PC-9 (cell line): ENCODE measurements around the gene DPEP3. TPM values are rescaled to one million over a fixed set of nuclear protein-coding genes. Genes with fewer than 3 reads are reported as not detected.
A peak's percentile ranks its signal among the peaks of the same experiment; 100 is the strongest.
"Not testable (repeated sequence)": the region's sequence is repeated elsewhere in the genome, so short reads cannot be mapped to it uniquely, and the experiment has no call there.

ENCODE experiments used
- BruUV-seq: library from RNA; stranded (reverse); fragments of 400-500 nt; replicated peaks from 2 replicates; lab custom pipeline; 2021; lab: Mats Ljungman, UMichigan
- CTCF ChIA-PET: fragments of 300-600 bp; sonication (Branson Sonifier 250); formaldehyde crosslinking; loops from one replicate; lab custom pipeline; 2022; ENCODE audit warnings: antibody characterized with exemption; lab: Charles Lee
- POLR2A ChIA-PET: fragments of 300-600 bp; sonication (Branson Sonifier 250); formaldehyde crosslinking; loops from one replicate; lab custom pipeline; 2022; ENCODE audit warnings: antibody characterized with exemption; ENCODE audit not compliant: unreplicated experiment; lab: Charles Lee
- DNase-seq, 2 experiments: peaks; one replicate each; pipeline versions ENCODE4 v3.0.0 to v3.0.0-alpha.2; 2015 to 2022; ENCODE audit warnings: mixed read lengths in 1 of 2
- H2AFZ ChIP-seq: fragments of 200-600 bp; sonication (generic); 2 replicates; pipeline ENCODE4 v1.8.1; 2017; ENCODE audit warnings: antibody characterized with exemption
- H3F3A ChIP-seq: fragments of 200-600 bp; sonication (generic); 2 replicates; pipeline ENCODE4 v1.8.1; 2017; ENCODE audit warnings: antibody characterized with exemption, mild to moderate bottlenecking, low read depth; ENCODE audit not compliant: insufficient read depth
- H3K27ac ChIP-seq: fragments of 200-600 bp; sonication (generic); 2 replicates; pipeline ENCODE4 v1.6.1; 2016; ENCODE audit warnings: mixed run types
- H3K27me3 ChIP-seq: fragments of 200-600 bp; sonication (generic); 2 replicates; pipeline ENCODE4 v1.6.1; 2016; ENCODE audit warnings: low read depth, mixed run types; ENCODE audit not compliant: insufficient read depth
- H3K36me3 ChIP-seq: fragments of 200-600 bp; sonication (generic); 2 replicates; pipeline ENCODE4 v1.6.1; 2016; ENCODE audit warnings: low read depth, mixed run types
- H3K4me1 ChIP-seq: fragments of 200-600 bp; sonication (generic); replicated peaks from 2 replicates; pipeline ENCODE4 v1.6.1; 2016; ENCODE audit warnings: mixed run types; ENCODE audit not compliant: insufficient read depth
- H3K4me2 ChIP-seq: fragments of 200-600 bp; sonication (generic); 2 replicates; pipeline ENCODE4 v1.6.1; 2017; ENCODE audit warnings: mixed run types
- H3K4me3 ChIP-seq: fragments of 200-600 bp; sonication (generic); 2 replicates; pipeline ENCODE4 v1.6.1; 2016; ENCODE audit warnings: mixed run types
- H3K79me2 ChIP-seq: fragments of 200-600 bp; sonication (generic); 2 replicates; pipeline ENCODE4 v1.6.1; 2017; ENCODE audit warnings: low read depth, mixed run types
- H3K9me2 ChIP-seq: fragments of 200-600 bp; sonication (generic); 2 replicates; pipeline ENCODE4 v1.8.1; 2017; ENCODE audit warnings: mild to moderate bottlenecking; ENCODE audit not compliant: insufficient read depth
- H3K9me3 ChIP-seq: fragments of 200-600 bp; sonication (generic); 2 replicates; pipeline ENCODE4 v1.8.1; 2016; ENCODE audit warnings: low read depth; ENCODE audit not compliant: insufficient read depth
- H4K20me1 ChIP-seq: fragments of 200-600 bp; sonication (generic); 2 replicates; pipeline ENCODE4 v1.8.1; 2017; ENCODE audit not compliant: insufficient read depth
- EZH2 ChIP-seq: fragments of 200-600 bp; sonication (generic); IDR thresholded peaks from 2 replicates; pipeline ENCODE4 v1.8.0; 2017; ENCODE audit warnings: antibody characterized with exemption, low read depth
- intact Hi-C: fragments of 100-400 bp; cut with micrococcal nuclease; formaldehyde crosslinking; loops from one replicate; pipeline ENCODE4 v1.10.0; 2022; ENCODE audit not compliant: unreplicated experiment
- total RNA-seq: library from RNA; stranded (reverse); gene quantifications from 2 replicates; pipeline ENCODE4 v1.2.3, GENCODE V29; 2021
- TF ChIP-seq, protein P1 (sequence below): fragments of 200-600 bp; sonication (generic); conservative IDR thresholded peaks from 2 replicates; pipeline ENCODE4 v1.6.1; 2017; ENCODE audit warnings: mixed run types, antibody characterized with exemption, mild to moderate bottlenecking, moderate library complexity

The DPEP3 gene
- total RNA-seq, 1 experiment from 2014 or later, result not detected

DNA sequence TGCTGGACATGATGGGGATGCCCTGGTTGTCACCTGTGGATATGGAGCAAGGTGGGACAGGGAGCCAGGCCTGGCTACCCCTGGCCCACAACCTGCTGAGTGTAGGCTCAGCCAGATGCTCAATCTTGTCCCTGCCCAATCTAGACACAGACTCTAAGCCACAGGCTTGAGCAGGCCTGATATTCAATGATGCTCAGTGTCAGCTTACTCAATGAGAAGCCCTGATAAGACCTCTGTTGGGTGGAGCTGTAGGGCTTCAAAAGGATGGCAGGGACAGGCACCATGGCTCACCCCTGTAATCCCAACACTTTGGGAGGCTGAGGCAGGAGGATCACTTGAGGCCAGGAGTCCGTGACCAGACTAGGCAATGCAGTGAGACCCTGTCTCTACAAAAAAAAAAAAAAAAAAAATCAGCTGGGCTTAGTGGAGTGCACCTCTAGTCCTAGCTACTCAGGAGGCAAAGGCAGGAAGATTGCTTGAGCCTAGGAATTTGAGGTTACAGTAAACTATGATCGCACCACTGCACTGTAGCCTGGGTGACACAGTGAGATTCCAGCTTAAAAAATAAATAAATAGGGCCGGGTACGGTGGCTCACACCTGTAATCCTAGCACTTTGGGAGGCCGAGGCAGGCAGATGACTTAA, 39.7 kb downstream of the DPEP3 start:
- H2AFZ ChIP-seq, result no peak overlapping the region
- H3K79me2 ChIP-seq, result peaks cover 18% of the 10 kb centered on the region
- intact Hi-C loops, result loop anchor here (10.0 kb wide), 1 partner anchor 104 kb away; no protein-coding TSS in a partner anchor
- H3K4me3 ChIP-seq, result no peak overlapping the region
- no peaks in the 10 kb centered on the region for H3K36me3 ChIP-seq
- CTCF ChIA-PET, result interaction anchor here (0.7 kb wide), 1 partner anchor 75 kb away, joined by 6 read pairs; no protein-coding TSS in a partner anchor
- TF ChIP-seq EZH2, result no peak
- TF ChIP-seq, protein P1, sequence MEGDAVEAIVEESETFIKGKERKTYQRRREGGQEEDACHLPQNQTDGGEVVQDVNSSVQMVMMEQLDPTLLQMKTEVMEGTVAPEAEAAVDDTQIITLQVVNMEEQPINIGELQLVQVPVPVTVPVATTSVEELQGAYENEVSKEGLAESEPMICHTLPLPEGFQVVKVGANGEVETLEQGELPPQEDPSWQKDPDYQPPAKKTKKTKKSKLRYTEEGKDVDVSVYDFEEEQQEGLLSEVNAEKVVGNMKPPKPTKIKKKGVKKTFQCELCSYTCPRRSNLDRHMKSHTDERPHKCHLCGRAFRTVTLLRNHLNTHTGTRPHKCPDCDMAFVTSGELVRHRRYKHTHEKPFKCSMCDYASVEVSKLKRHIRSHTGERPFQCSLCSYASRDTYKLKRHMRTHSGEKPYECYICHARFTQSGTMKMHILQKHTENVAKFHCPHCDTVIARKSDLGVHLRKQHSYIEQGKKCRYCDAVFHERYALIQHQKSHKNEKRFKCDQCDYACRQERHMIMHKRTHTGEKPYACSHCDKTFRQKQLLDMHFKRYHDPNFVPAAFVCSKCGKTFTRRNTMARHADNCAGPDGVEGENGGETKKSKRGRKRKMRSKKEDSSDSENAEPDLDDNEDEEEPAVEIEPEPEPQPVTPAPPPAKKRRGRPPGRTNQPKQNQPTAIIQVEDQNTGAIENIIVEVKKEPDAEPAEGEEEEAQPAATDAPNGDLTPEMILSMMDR, result no peak
- H3K9me2 ChIP-seq, result no peaks in the 10 kb centered on the region
- H3K9me3 ChIP-seq, result no peaks in the 10 kb centered on the region
- no peak for DNase-seq
- H3K4me1 ChIP-seq, result peaks cover 6% of the 10 kb centered on the region; the same call in 1 of the 2 replicates
- no peaks in the 10 kb centered on the region for H3K27me3 ChIP-seq
- no peak overlapping the region for H3K27ac ChIP-seq
- H3F3A ChIP-seq, result peaks cover 20% of the 10 kb centered on the region
- no peak overlapping the region for H3K4me2 ChIP-seq
- POLR2A ChIA-PET, result interaction anchor here (0.6 to 1.2 kb wide), 3 partner anchors 26 to 125 kb away, joined by 4 to 28 read pairs (median 5); no protein-coding TSS in a partner anchor
- BruUV-seq, result no TSS peak
- peaks cover 14% of the 10 kb centered on the region for H4K20me1 ChIP-seq

DNA sequence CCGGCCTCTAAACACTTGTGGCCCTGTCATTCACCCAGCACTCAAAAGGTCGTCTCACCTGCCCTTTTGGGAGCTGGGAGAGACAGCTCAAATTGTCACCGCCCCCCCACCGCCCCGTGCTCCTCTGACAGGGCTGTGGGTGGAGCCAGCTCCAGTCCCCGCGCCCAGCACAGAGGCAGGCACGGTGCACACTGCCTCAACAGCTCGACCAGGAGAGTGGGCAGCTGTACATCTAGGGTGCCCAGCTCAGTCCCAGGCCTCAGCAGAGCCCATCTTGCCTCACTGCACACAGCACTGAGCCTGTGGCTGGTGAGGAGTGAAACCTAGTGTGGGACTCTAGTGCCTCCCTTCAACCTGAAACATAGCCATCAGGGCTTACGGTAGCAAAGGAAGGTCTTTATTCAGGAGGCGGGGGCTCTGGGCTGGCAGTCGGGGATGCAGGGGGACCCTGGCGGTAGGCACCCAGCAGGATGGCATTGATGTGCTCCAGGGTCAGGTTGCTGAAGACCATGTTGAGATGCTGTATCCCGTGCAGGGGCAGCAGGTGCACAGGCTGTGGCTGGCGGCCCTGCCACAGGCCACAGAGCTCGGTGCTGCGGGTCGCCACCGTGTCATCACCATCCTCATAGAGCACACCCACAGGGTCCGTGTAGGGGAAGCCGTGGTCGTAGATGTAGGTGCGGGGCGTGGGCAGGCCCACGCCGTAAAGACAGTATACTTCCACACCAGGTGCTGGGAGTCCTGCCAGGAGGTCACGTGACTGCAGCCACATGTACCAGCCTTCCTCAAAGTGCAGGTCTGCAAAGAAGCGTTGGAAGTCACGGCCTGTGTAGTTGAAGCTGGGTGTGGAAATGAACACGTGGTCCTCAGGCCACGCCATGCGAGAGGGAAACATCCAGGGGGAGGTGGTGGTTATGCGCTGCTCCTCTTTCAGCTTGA, 40.5 kb downstream of the DPEP3 start:
- no peaks in the 10 kb centered on the region for H3K27me3 ChIP-seq
- intact Hi-C loops, result loop anchor here (5.0 to 10.0 kb wide), 2 partner anchors 105 to 293 kb away; no protein-coding TSS in a partner anchor
- H2AFZ ChIP-seq, result no peak overlapping the region
- H3K9me2 ChIP-seq, result no peaks in the 10 kb centered on the region
- H3K4me1 ChIP-seq, result peaks cover 6% of the 10 kb centered on the region; the same call in 1 of the 2 replicates
- peaks cover 18% of the 10 kb centered on the region for H3K79me2 ChIP-seq
- H3K27ac ChIP-seq, result no peak overlapping the region
- ChIA-PET CTCF (interaction anchor here (0.5 kb wide), 1 partner anchor 54 kb away, joined by 6 read pairs; no protein-coding TSS in a partner anchor), POLR2A (interaction anchor here (0.7 to 1.2 kb wide), 2 partner anchors 27 to 415 kb away, joined by 5 read pairs; no protein-coding TSS in a partner anchor)
- H3K4me3 ChIP-seq, result no peak overlapping the region
- no peak for DNase-seq
- H4K20me1 ChIP-seq, result peaks cover 14% of the 10 kb centered on the region
- H3K36me3 ChIP-seq, result no peaks in the 10 kb centered on the region
- H3K9me3 ChIP-seq, result no peaks in the 10 kb centered on the region
- TF ChIP-seq, protein P1, result no peak
- TF ChIP-seq EZH2, result no peak
- H3K4me2 ChIP-seq, result no peak overlapping the region
- BruUV-seq, result no TSS peak
- H3F3A ChIP-seq, result peaks cover 20% of the 10 kb centered on the region

DNA sequence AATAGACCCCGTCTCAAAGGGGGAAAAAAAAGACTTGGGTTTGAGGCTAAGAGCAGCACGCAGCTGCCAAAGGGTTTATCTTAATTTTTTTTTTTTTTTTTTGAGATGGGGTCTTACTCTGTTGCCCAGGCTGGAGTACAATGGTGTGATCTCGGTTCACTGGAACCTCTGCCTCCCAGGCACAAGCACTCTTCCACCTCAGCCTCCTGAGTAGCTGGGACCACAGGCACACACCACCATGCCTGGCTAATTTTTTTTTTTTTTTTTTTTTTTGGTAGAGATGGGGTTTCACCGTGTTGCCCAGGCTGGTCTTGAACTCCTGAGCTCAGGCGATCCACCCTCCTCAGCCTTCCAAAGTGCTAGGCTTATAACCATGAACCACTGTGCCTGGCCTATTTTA, 42.6 kb downstream of the DPEP3 start:
- not testable (repeated sequence) for BruUV-seq, H3K4me3 ChIP-seq, H3K9me3 ChIP-seq, DNase-seq, H3K36me3 ChIP-seq, H3K4me1 ChIP-seq, H2AFZ ChIP-seq, H3K27ac ChIP-seq, H3K27me3 ChIP-seq, H3K9me2 ChIP-seq
- Histone ChIP-seq H3K79me2 (peaks cover 18% of the 10 kb centered on the region), H3K4me2 (peak overlapping the region; percentile 91; the same call in 1 of the 2 replicates), H4K20me1 (peaks cover 14% of the 10 kb centered on the region), H3F3A (peaks cover 26% of the 10 kb centered on the region)
- intact Hi-C loops, result loop anchor here (5.0 kb wide), 1 partner anchor 295 kb away; no protein-coding TSS in a partner anchor
- POLR2A ChIA-PET, result interaction anchor here (0.6 kb wide), 1 partner anchor 533 kb away, joined by 4 read pairs; no protein-coding TSS in a partner anchor
- CTCF ChIA-PET, result interaction anchor here (0.6 kb wide), 2 partner anchors 252 to 391 kb away, joined by 4 read pairs; no protein-coding TSS in a partner anchor
